ENCODE data around the gene TSKS. TPM values are rescaled to one million over a fixed set of nuclear protein-coding genes. Genes with fewer than 3 reads are reported as not detected.

The TSKS gene
- total and polyA plus RNA-seq, 2 donors (not counting 3 experiments of a cell fraction or from before 2014, with no cell fraction given), result 0.03 TPM; not detected in 1

- Histone ChIP-seq H3K27me3 (ENCODE audit: control insufficient read depth in 2 of 2, insufficient read depth in 2 of 2, low read length in 2 of 2) (no peaks in the 10 kb centered on the region), H3K4me3 (replicated peaks in 1 of 3; ENCODE audit: insufficient read depth in 1 of 3, low read depth in 1 of 3, low read length in 3 of 3) (no peak overlapping the region), H3K79me2 (ENCODE audit: control insufficient read depth, insufficient read depth, low read length) (no peaks in the 10 kb centered on the region), H3K9me3 (replicated peaks; ENCODE audit: control insufficient read depth, insufficient read depth, low read length) (no peaks in the 10 kb centered on the region), H3K4me1 (ENCODE audit: control insufficient read depth, extremely low read depth, insufficient read depth, low read length) (no peaks in the 10 kb centered on the region), H2AFZ (ENCODE audit: low read depth, low read length) (no peak overlapping the region), H3K9ac (replicated peaks; ENCODE audit: extremely low read depth, insufficient read depth, low read length) (no peak overlapping the region), H3K27ac (ENCODE audit: insufficient read depth, low read depth, low read length) (no peak overlapping the region), H4K20me1 (replicated peaks; ENCODE audit: control insufficient read depth, extremely low read depth, insufficient read depth, low read length) (no peaks in the 10 kb centered on the region), H3K9me1 (replicated peaks; ENCODE audit: control insufficient read depth, extremely low read depth, insufficient read depth, low read length) (no peaks in the 10 kb centered on the region), H3K4me2 (ENCODE audit: insufficient read depth, low read length) (no peak overlapping the region), H3K36me3 (ENCODE audit: control insufficient read depth in 2 of 2, extremely low read depth in 1 of 2, insufficient read depth in 2 of 2, low read length in 2 of 2) (peaks cover 2 to 33% of the 10 kb centered on the region in 2 experiments)
- dilution Hi-C loops (cut with MboI; ENCODE audit: extremely low pct_ligation_motif_present, low sequenced_read_pairs) (no loop called here), intact Hi-C loops (cut with micrococcal nuclease) (no loop called here)
- BruUV-seq (replicated peaks), result no TSS peak
- no peak for TF ChIP-seq MYC (IDR thresholded peaks at IDR 0.05; ENCODE audit: low read depth, low read length)
- no peak for TF ChIP-seq POLR2AphosphoS5 (IDR thresholded peaks at IDR 0.05; ENCODE audit: insufficient read depth, low read depth, low read length)
- TF ChIP-seq JUN (IDR thresholded peaks at IDR 0.05; ENCODE audit: borderline replicate concordance, insufficient read depth, insufficient read length, low read depth), result no peak
- no peak for TF ChIP-seq FOS (IDR thresholded peaks at IDR 0.05; ENCODE audit: borderline replicate concordance, insufficient read depth, low read length)
- no peak for TF ChIP-seq MAX (IDR thresholded peaks at IDR 0.05; ENCODE audit: insufficient read depth, insufficient read length)
- CTCF ChIA-PET, result interaction anchor here (0.9 kb wide), 1 partner anchor 16 kb away, joined by 3 read pairs; no protein-coding TSS in a partner anchor
- DNase-seq (ENCODE audit: low read depth, low spot score) (no peak), FAIRE-seq (no peak)
- POLR2A ChIA-PET, result no interaction called here
Measured at GRCh38 chr19:49787746-49788145, 24.6 kb upstream of the TSKS start.

GRCh38 chr19:49786376-49786820, 23.3 kb upstream of the TSKS start:
- ChIA-PET POLR2A (no interaction called here), CTCF (interaction anchor here (1.2 kb wide), 1 partner anchor 27 kb away, joined by 3 read pairs; the partner anchor contains the start of gene FUZ)
- Histone ChIP-seq H3K27me3 (ENCODE audit: control insufficient read depth in 2 of 2, insufficient read depth in 2 of 2, low read length in 2 of 2) (no peaks in the 10 kb centered on the region), H3K9ac (replicated peaks; ENCODE audit: extremely low read depth, insufficient read depth, low read length) (no peak overlapping the region), H3K36me3 (ENCODE audit: control insufficient read depth in 2 of 2, extremely low read depth in 1 of 2, insufficient read depth in 2 of 2, low read length in 2 of 2) (peaks cover 2 to 27% of the 10 kb centered on the region in 2 experiments), H3K9me1 (replicated peaks; ENCODE audit: control insufficient read depth, extremely low read depth, insufficient read depth, low read length) (no peaks in the 10 kb centered on the region), H2AFZ (ENCODE audit: low read depth, low read length) (no peak overlapping the region), H3K4me1 (ENCODE audit: control insufficient read depth, extremely low read depth, insufficient read depth, low read length) (no peaks in the 10 kb centered on the region), H3K79me2 (ENCODE audit: control insufficient read depth, insufficient read depth, low read length) (no peaks in the 10 kb centered on the region), H3K27ac (ENCODE audit: insufficient read depth, low read depth, low read length) (no peak overlapping the region), H4K20me1 (replicated peaks; ENCODE audit: control insufficient read depth, extremely low read depth, insufficient read depth, low read length) (no peaks in the 10 kb centered on the region), H3K4me2 (ENCODE audit: insufficient read depth, low read length) (no peak overlapping the region), H3K4me3 (replicated peaks in 1 of 3; ENCODE audit: insufficient read depth in 1 of 3, low read depth in 1 of 3, low read length in 3 of 3) (no peak overlapping the region), H3K9me3 (replicated peaks; ENCODE audit: control insufficient read depth, insufficient read depth, low read length) (no peaks in the 10 kb centered on the region)
- DNase-seq (ENCODE audit: low read depth, low spot score) (no peak), FAIRE-seq (no peak)
- no TSS peak for BruUV-seq (replicated peaks)
- dilution Hi-C loops (cut with MboI; ENCODE audit: extremely low pct_ligation_motif_present, low sequenced_read_pairs) (no loop called here), intact Hi-C loops (cut with micrococcal nuclease) (no loop called here)
- TF ChIP-seq EZH2 (IDR thresholded peaks at IDR 0.05; ENCODE audit: borderline replicate concordance, low read depth, low read length, severe bottlenecking) (no peak), POLR2AphosphoS5 (IDR thresholded peaks at IDR 0.05; ENCODE audit: insufficient read depth, low read depth, low read length) (no peak), MYC (IDR thresholded peaks at IDR 0.05; ENCODE audit: low read depth, low read length) (no peak), GATA2 (IDR thresholded peaks at IDR 0.05; ENCODE audit: insufficient read depth, insufficient read length, low read depth, low read length) (no peak), CTCF (IDR thresholded peaks at IDR 0.05; ENCODE audit: extremely low read depth in 1 of 2, insufficient read depth in 1 of 2, low read depth in 1 of 2, low read length in 2 of 2) (no peak), POLR2A (IDR thresholded peaks at IDR 0.05; ENCODE audit: low read depth, low read length) (no peak), FOS (IDR thresholded peaks at IDR 0.05; ENCODE audit: borderline replicate concordance, insufficient read depth, low read length) (no peak), JUN (IDR thresholded peaks at IDR 0.05; ENCODE audit: borderline replicate concordance, insufficient read depth, insufficient read length, low read depth) (no peak), MAX (IDR thresholded peaks at IDR 0.05; ENCODE audit: insufficient read depth, insufficient read length) (no peak)

All from endothelial cell of umbilical vein (primary cell).